Endothelial cell of umbilical vein (primary cell): ENCODE data around the gene FGF12. TPM values are rescaled to one million over a fixed set of nuclear protein-coding genes. Genes with fewer than 3 reads are reported as not detected.

Source experiments
- BruUV-seq: library from RNA; stranded (reverse); fragments of 400-500 nt; replicated peaks from 2 replicates; lab custom pipeline; 2021; lab: Mats Ljungman, UMichigan
- CTCF ChIA-PET: fragments of 300-600, 350-600 bp; sonication (Branson Sonifier 250); formaldehyde crosslinking; loops from one replicate; lab custom pipeline; 2021; ENCODE audit warnings: antibody characterized with exemption, inconsistent platforms; lab: Charles Lee
- POLR2A ChIA-PET: fragments of 300-600, 350-600 bp; sonication (Branson Sonifier 250); formaldehyde crosslinking; loops from one replicate; lab custom pipeline; 2021; ENCODE audit warnings: antibody characterized with exemption, inconsistent platforms; lab: Charles Lee
- DNase-seq: peaks from one replicate; pipeline ENCODE4 v3.0.0-alpha.2; 2011; ENCODE audit warnings: low read depth, low spot score
- FAIRE-seq: peaks from 2 replicates; lab custom pipeline; 2011; peaks lifted over from hg19 to GRCh38; lab: Jason Lieb, UNC
- H2AFZ ChIP-seq: 2 replicates; pipeline ENCODE4 v1.6.0; 2012; ENCODE audit warnings: low read depth, low read length, control low read depth, inconsistent platforms
- H3K27ac ChIP-seq: 2 replicates; pipeline ENCODE4 v1.5.1; 2011; ENCODE audit warnings: low read depth, mild to moderate bottlenecking, control low read depth, low read length, moderate library complexity; ENCODE audit not compliant: insufficient read depth
- H3K27me3 ChIP-seq, 2 experiments: 2 replicates each; pipeline versions ENCODE4 v1.6.0 to v1.6.1; 2011; ENCODE audit warnings: low read length in 2 of 2, mixed read lengths in 1 of 2; ENCODE audit not compliant: control insufficient read depth in 2 of 2, insufficient read depth in 2 of 2
- H3K36me3 ChIP-seq, 2 experiments: 2 replicates in 1 of 2; 3 replicates in 1 of 2; pipeline ENCODE4 v1.5.1; 2011; ENCODE audit warnings: low read length in 2 of 2, mild to moderate bottlenecking in 1 of 2, moderate library complexity in 1 of 2; ENCODE audit not compliant: control insufficient read depth in 2 of 2, insufficient read depth in 2 of 2; ENCODE audit errors: extremely low read depth in 1 of 2
- H3K4me1 ChIP-seq: 3 replicates; pipeline ENCODE4 v1.5.1; 2011; ENCODE audit warnings: mild to moderate bottlenecking, low read length; ENCODE audit not compliant: control insufficient read depth, insufficient read depth; ENCODE audit errors: extremely low read depth
- H3K4me2 ChIP-seq: 2 replicates; pipeline ENCODE4 v1.6.1; 2011; ENCODE audit warnings: low read length, control low read depth, mixed read lengths; ENCODE audit not compliant: insufficient read depth
- H3K4me3 ChIP-seq, 3 experiments: fragments of 200-600 bp in 1 of 3; sonication (generic), shearing (Covaris generic) in 1 of 3; replicated peaks in 1 of 3; 2 replicates each; pipeline ENCODE4 v1.5.1; 2011 to 2016; ENCODE audit warnings: control low read depth in 3 of 3, low read length in 3 of 3, mild to moderate bottlenecking in 2 of 3, inconsistent platforms in 1 of 3, low read depth in 1 of 3, moderate library complexity in 1 of 3; ENCODE audit not compliant: insufficient read depth in 1 of 3
- H3K79me2 ChIP-seq: 2 replicates; pipeline ENCODE4 v1.6.0; 2012; ENCODE audit warnings: low read length, inconsistent platforms; ENCODE audit not compliant: control insufficient read depth, insufficient read depth
- H3K9ac ChIP-seq: replicated peaks from 2 replicates; pipeline ENCODE3; 2011; ENCODE audit warnings: low read length, control low read depth; ENCODE audit not compliant: insufficient read depth; ENCODE audit errors: extremely low read depth
- H3K9me1 ChIP-seq: replicated peaks from 3 replicates; pipeline ENCODE4 v1.6.0; 2011; ENCODE audit warnings: mild to moderate bottlenecking, low read length; ENCODE audit not compliant: control insufficient read depth, insufficient read depth; ENCODE audit errors: extremely low read depth
- H3K9me3 ChIP-seq: replicated peaks from 2 replicates; pipeline ENCODE4 v1.5.1; 2012; ENCODE audit warnings: low read length, inconsistent platforms; ENCODE audit not compliant: control insufficient read depth, insufficient read depth
- H4K20me1 ChIP-seq: replicated peaks from 2 replicates; pipeline ENCODE3; 2011; ENCODE audit warnings: mild to moderate bottlenecking, low read length; ENCODE audit not compliant: control insufficient read depth, insufficient read depth; ENCODE audit errors: extremely low read depth
- EZH2 ChIP-seq: IDR thresholded peaks from 2 replicates; pipeline ENCODE4 v1.6.1; 2012; ENCODE audit warnings: borderline replicate concordance, low read depth, mild to moderate bottlenecking, moderate library complexity, low read length, inconsistent platforms; ENCODE audit not compliant: severe bottlenecking
- FOS ChIP-seq: IDR thresholded peaks from 2 replicates; pipeline ENCODE4 v1.6.1; 2011; ENCODE audit warnings: mild to moderate bottlenecking, low read length, moderate library complexity, borderline replicate concordance; ENCODE audit not compliant: insufficient read depth
- GATA2 ChIP-seq: IDR thresholded peaks from 2 replicates; pipeline ENCODE4 v1.7.0; 2011; ENCODE audit warnings: low read depth, mild to moderate bottlenecking, moderate library complexity, mixed read lengths, low read length; ENCODE audit not compliant: insufficient read length, insufficient read depth
- JUN ChIP-seq: IDR thresholded peaks from 2 replicates; pipeline ENCODE4 v1.6.1; 2011; ENCODE audit warnings: borderline replicate concordance, low read depth; ENCODE audit not compliant: insufficient read length, insufficient read depth
- MYC ChIP-seq: IDR thresholded peaks from one replicate; pipeline ENCODE4 v1.6.1; 2011; ENCODE audit warnings: mild to moderate bottlenecking, low read depth, low read length
- POLR2A ChIP-seq: IDR thresholded peaks from 2 replicates; pipeline ENCODE4 v1.6.1; 2012; ENCODE audit warnings: low read depth, mild to moderate bottlenecking, control low read depth, low read length
- POLR2AphosphoS5 ChIP-seq: IDR thresholded peaks from 2 replicates; pipeline ENCODE4 v1.6.1; 2012; ENCODE audit warnings: low read depth, mild to moderate bottlenecking, control low read depth, low read length, moderate library complexity; ENCODE audit not compliant: insufficient read depth
- dilution Hi-C: fragments of 300-500 bp; cut with MboI; formaldehyde crosslinking; loops from one replicate; pipeline ENCODE4 v1.15.0; 2019; ENCODE audit warnings: low sequenced_read_pairs; ENCODE audit not compliant: extremely low pct_ligation_motif_present
- intact Hi-C: fragments of 100-400 bp; cut with micrococcal nuclease; formaldehyde crosslinking; loops from one replicate; pipeline ENCODE4 v1.10.0; 2022
- polyA plus RNA-seq, 4 experiments: library from polyadenylated mRNA; depleted of rRNA in 3 of 4; stranded (reverse) in 3 of 4; unstranded in 1 of 4; fragments of >200 nt; gene quantifications; 2 replicates each; pipeline versions ENCODE4 v1.2.1 to v1.2.3, GENCODE V29; 2011 to 2012; ENCODE audit warnings: missing spikeins in 1 of 4
- total RNA-seq: library from RNA; stranded (reverse); gene quantifications from 2 replicates; pipeline ENCODE4 v1.2.3, GENCODE V29; 2021
- TF ChIP-seq, protein P1 (sequence below), 2 donors: IDR thresholded peaks; 1 replicate in 1 of 2; 2 replicates in 1 of 2; pipeline ENCODE4 v1.5.1; 2011; ENCODE audit warnings: low read length in 2 of 2, mild to moderate bottlenecking in 2 of 2, moderate library complexity in 2 of 2, control low read depth in 1 of 2, inconsistent platforms in 1 of 2, low read depth in 1 of 2; ENCODE audit not compliant: insufficient read depth in 1 of 2; ENCODE audit errors: extremely low read depth in 1 of 2
- TF ChIP-seq, protein P2 (sequence below): IDR thresholded peaks from 2 replicates; pipeline ENCODE4 v1.6.1; 2011; ENCODE audit not compliant: insufficient read depth, insufficient read length

Gene FGF12
- total and polyA plus RNA-seq, 2 donors (not counting 3 experiments of a cell fraction or from before 2014, with no cell fraction given): 0.72 to 2.5 TPM

DNA sequence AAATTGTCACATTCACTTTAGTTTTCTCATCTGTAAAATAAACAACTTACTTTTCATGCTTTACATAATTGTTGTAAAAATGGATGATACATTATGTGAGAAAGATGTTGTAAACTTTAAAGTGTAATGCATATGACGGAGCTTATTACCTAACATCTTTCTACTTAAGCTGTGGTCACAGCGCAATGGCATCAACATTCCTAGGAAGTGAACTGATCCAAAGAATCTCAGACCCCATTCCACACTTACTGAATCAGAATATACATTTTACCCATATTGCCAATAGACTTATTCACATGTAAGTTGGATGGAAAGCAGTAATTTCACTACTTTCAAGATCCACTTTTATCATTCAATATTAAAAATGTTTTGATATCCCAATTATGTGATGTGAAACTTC is 497.5 kb downstream of the FGF12 start:
- BruUV-seq: no TSS peak
- no peak for FAIRE-seq

DNA sequence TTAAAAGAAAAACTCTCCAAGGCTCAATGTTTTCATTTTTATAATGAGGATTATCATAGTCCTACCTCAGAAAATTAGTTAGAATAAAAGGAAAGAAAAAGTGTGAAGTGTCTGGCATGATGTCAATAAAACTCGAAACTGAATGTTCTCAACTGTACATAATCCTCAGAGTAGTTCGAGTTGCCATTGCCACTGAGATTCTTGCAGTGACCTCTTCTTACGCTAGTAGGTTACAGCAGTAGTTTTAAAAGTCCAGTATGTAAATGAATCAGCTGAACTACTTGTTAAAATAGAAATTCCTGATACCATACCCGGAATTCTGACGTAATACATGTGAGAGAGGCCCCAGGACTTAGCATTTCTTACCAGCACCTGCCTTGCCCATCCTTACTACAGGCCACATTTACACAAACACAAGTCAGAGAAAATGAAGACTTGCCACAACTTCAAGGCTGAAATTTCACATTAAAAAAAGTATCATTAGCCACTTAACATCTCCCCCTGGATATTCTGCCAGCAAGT is 502.6 kb downstream of the FGF12 start:
- H3K9me3 ChIP-seq: no peaks in the 10 kb centered on the region
- POLR2A ChIA-PET: no interaction called here
- FAIRE-seq: no peak
- no peaks in the 10 kb centered on the region for H3K79me2 ChIP-seq
- TF ChIP-seq, protein P1, sequence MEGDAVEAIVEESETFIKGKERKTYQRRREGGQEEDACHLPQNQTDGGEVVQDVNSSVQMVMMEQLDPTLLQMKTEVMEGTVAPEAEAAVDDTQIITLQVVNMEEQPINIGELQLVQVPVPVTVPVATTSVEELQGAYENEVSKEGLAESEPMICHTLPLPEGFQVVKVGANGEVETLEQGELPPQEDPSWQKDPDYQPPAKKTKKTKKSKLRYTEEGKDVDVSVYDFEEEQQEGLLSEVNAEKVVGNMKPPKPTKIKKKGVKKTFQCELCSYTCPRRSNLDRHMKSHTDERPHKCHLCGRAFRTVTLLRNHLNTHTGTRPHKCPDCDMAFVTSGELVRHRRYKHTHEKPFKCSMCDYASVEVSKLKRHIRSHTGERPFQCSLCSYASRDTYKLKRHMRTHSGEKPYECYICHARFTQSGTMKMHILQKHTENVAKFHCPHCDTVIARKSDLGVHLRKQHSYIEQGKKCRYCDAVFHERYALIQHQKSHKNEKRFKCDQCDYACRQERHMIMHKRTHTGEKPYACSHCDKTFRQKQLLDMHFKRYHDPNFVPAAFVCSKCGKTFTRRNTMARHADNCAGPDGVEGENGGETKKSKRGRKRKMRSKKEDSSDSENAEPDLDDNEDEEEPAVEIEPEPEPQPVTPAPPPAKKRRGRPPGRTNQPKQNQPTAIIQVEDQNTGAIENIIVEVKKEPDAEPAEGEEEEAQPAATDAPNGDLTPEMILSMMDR (IDR thresholded peaks at IDR 0.05; ENCODE audit: extremely low read depth in 1 of 2, insufficient read depth in 1 of 2, low read depth in 1 of 2, low read length in 2 of 2): no peak
- TF ChIP-seq MYC: no peak
- TF ChIP-seq EZH2: no peak
- no peak for TF ChIP-seq GATA2
- TF ChIP-seq, protein P2, sequence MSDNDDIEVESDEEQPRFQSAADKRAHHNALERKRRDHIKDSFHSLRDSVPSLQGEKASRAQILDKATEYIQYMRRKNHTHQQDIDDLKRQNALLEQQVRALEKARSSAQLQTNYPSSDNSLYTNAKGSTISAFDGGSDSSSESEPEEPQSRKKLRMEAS: no peak
- no peak for TF ChIP-seq FOS
- TF ChIP-seq POLR2A: no peak
- no peak for TF ChIP-seq JUN
- TF ChIP-seq POLR2AphosphoS5: no peak
- peaks cover 2% of the 10 kb centered on the region for H4K20me1 ChIP-seq
- no peak overlapping the region for H2AFZ ChIP-seq
- no peak overlapping the region for H3K27ac ChIP-seq
- H3K9me1 ChIP-seq: no peaks in the 10 kb centered on the region
- H3K4me1 ChIP-seq: no peaks in the 10 kb centered on the region
- H3K36me3 ChIP-seq: no peaks in the 10 kb centered on the region
- no TSS peak for BruUV-seq
- no peaks in the 10 kb centered on the region for H3K27me3 ChIP-seq
- no peak overlapping the region for H3K4me2 ChIP-seq
- intact Hi-C loops: no loop called here
- dilution Hi-C loops: no loop called here
- CTCF ChIA-PET: interaction anchor here (1.5 to 1.7 kb wide), 2 partner anchors 10 to 198 kb away, joined by 6 to 8 read pairs; no protein-coding TSS in a partner anchor
- H3K4me3 ChIP-seq: no peak overlapping the region
- H3K9ac ChIP-seq: no peak overlapping the region
- DNase-seq: no peak

More for the DNA sequence above, 497.5 kb downstream of the FGF12 start:
- Histone ChIP-seq H3K4me3 (no peak overlapping the region), H3K9me3 (no peaks in the 10 kb centered on the region), H3K36me3 (no peaks in the 10 kb centered on the region), H4K20me1 (no peaks in the 10 kb centered on the region), H3K9ac (no peak overlapping the region), H3K79me2 (no peaks in the 10 kb centered on the region), H3K4me2 (no peak overlapping the region), H3K4me1 (no peaks in the 10 kb centered on the region), H2AFZ (no peak overlapping the region), H3K27me3 (no peaks in the 10 kb centered on the region), H3K27ac (no peak overlapping the region), H3K9me1 (no peaks in the 10 kb centered on the region)
- dilution Hi-C loops (no loop called here), intact Hi-C loops (no loop called here)
- no peak for DNase-seq
- ChIA-PET POLR2A (no interaction called here), CTCF (no interaction called here)
- TF ChIP-seq, protein P2: no peak
- no peak for TF ChIP-seq EZH2
